ENCODE measurements around the gene NHSL1.

DNA sequence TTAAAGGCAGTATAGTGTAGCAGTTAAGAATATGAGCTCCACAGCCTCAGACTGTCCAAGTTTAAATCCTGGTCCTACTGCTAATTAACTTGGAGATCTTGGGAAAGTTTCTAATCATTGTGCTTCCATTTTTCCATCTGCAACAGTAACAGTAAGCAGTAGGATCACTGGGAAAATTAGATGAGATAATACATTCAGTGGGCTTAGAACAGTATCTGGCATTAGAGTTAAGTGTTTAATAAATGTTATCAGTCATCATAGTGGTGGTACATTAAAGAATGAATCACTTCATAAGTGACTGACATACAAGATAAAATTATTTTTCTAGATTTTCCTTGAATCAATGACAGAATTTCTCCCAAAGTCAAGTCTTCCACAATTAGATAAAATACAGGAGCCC is 5.0 kb downstream of the NHSL1 start:
- TF ChIP-seq, protein P1, sequence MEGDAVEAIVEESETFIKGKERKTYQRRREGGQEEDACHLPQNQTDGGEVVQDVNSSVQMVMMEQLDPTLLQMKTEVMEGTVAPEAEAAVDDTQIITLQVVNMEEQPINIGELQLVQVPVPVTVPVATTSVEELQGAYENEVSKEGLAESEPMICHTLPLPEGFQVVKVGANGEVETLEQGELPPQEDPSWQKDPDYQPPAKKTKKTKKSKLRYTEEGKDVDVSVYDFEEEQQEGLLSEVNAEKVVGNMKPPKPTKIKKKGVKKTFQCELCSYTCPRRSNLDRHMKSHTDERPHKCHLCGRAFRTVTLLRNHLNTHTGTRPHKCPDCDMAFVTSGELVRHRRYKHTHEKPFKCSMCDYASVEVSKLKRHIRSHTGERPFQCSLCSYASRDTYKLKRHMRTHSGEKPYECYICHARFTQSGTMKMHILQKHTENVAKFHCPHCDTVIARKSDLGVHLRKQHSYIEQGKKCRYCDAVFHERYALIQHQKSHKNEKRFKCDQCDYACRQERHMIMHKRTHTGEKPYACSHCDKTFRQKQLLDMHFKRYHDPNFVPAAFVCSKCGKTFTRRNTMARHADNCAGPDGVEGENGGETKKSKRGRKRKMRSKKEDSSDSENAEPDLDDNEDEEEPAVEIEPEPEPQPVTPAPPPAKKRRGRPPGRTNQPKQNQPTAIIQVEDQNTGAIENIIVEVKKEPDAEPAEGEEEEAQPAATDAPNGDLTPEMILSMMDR (IDR thresholded peaks at IDR 0.05), result no peak
- TF ChIP-seq ZFX (IDR thresholded peaks at IDR 0.05; ENCODE audit: borderline replicate concordance), result no peak

Data from 22Rv1 (cell line).